ENCODE measurements around the gene HMBS.

GRCh38 chr11:119095066-119095880 lies 10.6 kb downstream of the HMBS start:
- TF ChIP-seq POLR2A (IDR thresholded peaks at IDR 0.05; ENCODE audit: low read length) (peak; percentile 100), GATA1 (IDR thresholded peaks at IDR 0.05; ENCODE audit: low read depth, low read length) (no peak)
